Mucosa of rectum (tissue), 2 donors: ENCODE results near the gene USP15.

Experiments
- H3K27ac ChIP-seq, 2 donors: one replicate each; pipeline ENCODE4 v1.7.0; 2013; ENCODE audit warnings: inconsistent platforms in 2 of 2, low read depth in 2 of 2, low read length in 2 of 2
- H3K27me3 ChIP-seq, 2 donors: one replicate each; pipeline ENCODE4 v1.7.0; 2013; ENCODE audit warnings: low read length in 2 of 2; ENCODE audit not compliant: control insufficient read depth in 2 of 2, insufficient read depth in 2 of 2
- H3K36me3 ChIP-seq, 2 donors: one replicate each; pipeline ENCODE4 v1.7.0; 2013; ENCODE audit warnings: low read length in 2 of 2; ENCODE audit not compliant: control insufficient read depth in 2 of 2, insufficient read depth in 2 of 2
- H3K4me1 ChIP-seq, 2 donors: one replicate each; pipeline ENCODE4 v1.7.0; 2013; ENCODE audit warnings: low read length in 2 of 2, mild to moderate bottlenecking in 1 of 2; ENCODE audit not compliant: control insufficient read depth in 2 of 2, insufficient read depth in 2 of 2
- H3K4me3 ChIP-seq, 2 donors: one replicate each; pipeline ENCODE4 v1.7.0; 2013; ENCODE audit warnings: low read length in 2 of 2
- H3K9ac ChIP-seq, 2 donors: one replicate each; pipeline ENCODE4 v1.7.0; 2013; ENCODE audit warnings: low read length in 2 of 2, low read depth in 1 of 2, mild to moderate bottlenecking in 1 of 2
- H3K9me3 ChIP-seq, 2 donors: one replicate each; pipeline ENCODE4 v1.7.0; 2013; ENCODE audit warnings: low read length in 2 of 2; ENCODE audit not compliant: control insufficient read depth in 2 of 2
- donor health status: healthy.
- donor health status: Normal muscosa, but diverticular disease.

USP15 gene

GRCh38 chr12:62265511-62265910 is 5.3 kb downstream of the USP15 start:
- H3K9me3 ChIP-seq, result no peaks in the 10 kb centered on the region
- H3K27ac ChIP-seq, result no peak overlapping the region
- no peaks in the 10 kb centered on the region for H3K27me3 ChIP-seq
- no peak overlapping the region for H3K4me3 ChIP-seq
- H3K4me1 ChIP-seq, result peaks cover 7 to 18% of the 10 kb centered on the region in 2 donors
- H3K36me3 ChIP-seq, result no peaks in the 10 kb centered on the region
- no peak overlapping the region for H3K9ac ChIP-seq

- Histone ChIP-seq H3K4me1 (peaks cover 0 to 11% of the 10 kb centered on the region in 2 donors), H3K36me3 (no peaks in the 10 kb centered on the region), H3K27ac (no peak overlapping the region)
Observed at GRCh38 chr12:62267026-62267425, 6.8 kb downstream of the USP15 start.

GRCh38 chr12:62267480-62267879 is 7.3 kb downstream of the USP15 start:
- Histone ChIP-seq H3K4me1 (peaks cover 0 to 7% of the 10 kb centered on the region in 2 donors), H3K36me3 (no peaks in the 10 kb centered on the region), H3K9ac (no peak overlapping the region), H3K27me3 (no peaks in the 10 kb centered on the region), H3K9me3 (no peaks in the 10 kb centered on the region), H3K27ac (no peak overlapping the region), H3K4me3 (no peak overlapping the region)

More at GRCh38 chr12:62267026-62267425, 6.8 kb downstream of the USP15 start:
- Histone ChIP-seq H3K9ac (no peak overlapping the region), H3K4me3 (no peak overlapping the region), H3K27me3 (no peaks in the 10 kb centered on the region), H3K9me3 (no peaks in the 10 kb centered on the region)

- Histone ChIP-seq H3K9ac (no peak overlapping the region), H3K9me3 (no peaks in the 10 kb centered on the region), H3K4me1 (peaks cover 0 to 7% of the 10 kb centered on the region in 2 donors), H3K4me3 (no peak overlapping the region), H3K36me3 (no peaks in the 10 kb centered on the region), H3K27ac (no peak overlapping the region), H3K27me3 (no peaks in the 10 kb centered on the region)
Observed at GRCh38 chr12:62268956-62269355, 8.8 kb downstream of the USP15 start.

- H3K36me3 ChIP-seq, result no peaks in the 10 kb centered on the region
- H3K9me3 ChIP-seq, result no peaks in the 10 kb centered on the region
- H3K4me1 ChIP-seq, result peaks cover 0 to 7% of the 10 kb centered on the region in 2 donors
- H3K27ac ChIP-seq, result no peak overlapping the region
- no peak overlapping the region for H3K9ac ChIP-seq
- H3K27me3 ChIP-seq, result no peaks in the 10 kb centered on the region
- H3K4me3 ChIP-seq, result no peak overlapping the region
Observed at GRCh38 chr12:62269464-62270228, 9.4 kb downstream of the USP15 start.

- peaks cover 0 to 4% of the 10 kb centered on the region in 2 donors for H3K4me1 ChIP-seq
- no peaks in the 10 kb centered on the region for H3K9me3 ChIP-seq
- no peaks in the 10 kb centered on the region for H3K36me3 ChIP-seq
Observed at GRCh38 chr12:62270384-62270783, 10.2 kb downstream of the USP15 start.

GRCh38 chr12:62270872-62271271 is 10.7 kb downstream of the USP15 start:
- Histone ChIP-seq H3K9me3 (no peaks in the 10 kb centered on the region), H3K36me3 (no peaks in the 10 kb centered on the region), H3K9ac (no peak overlapping the region), H3K27ac (no peak overlapping the region), H3K27me3 (no peaks in the 10 kb centered on the region), H3K4me1 (peaks cover 0 to 4% of the 10 kb centered on the region in 2 donors), H3K4me3 (no peak overlapping the region)

More at GRCh38 chr12:62270384-62270783, 10.2 kb downstream of the USP15 start:
- H3K27me3 ChIP-seq, result no peaks in the 10 kb centered on the region
- H3K27ac ChIP-seq, result no peak overlapping the region
- no peak overlapping the region for H3K4me3 ChIP-seq
- no peak overlapping the region for H3K9ac ChIP-seq

- Histone ChIP-seq H3K4me1 (peaks cover 2 to 3% of the 10 kb centered on the region in 2 donors), H3K27ac (no peak overlapping the region)
Observed at GRCh38 chr12:62272936-62273552, 12.8 kb downstream of the USP15 start.

GRCh38 chr12:62273724-62274380 is 13.6 kb downstream of the USP15 start:
- peaks cover 2 to 3% of the 10 kb centered on the region in 2 donors for H3K4me1 ChIP-seq

More at GRCh38 chr12:62272936-62273552, 12.8 kb downstream of the USP15 start:
- Histone ChIP-seq H3K4me3 (no peak overlapping the region), H3K27me3 (no peaks in the 10 kb centered on the region), H3K9me3 (no peaks in the 10 kb centered on the region), H3K36me3 (no peaks in the 10 kb centered on the region), H3K9ac (no peak overlapping the region)

GRCh38 chr12:62278022-62278421 is 17.8 kb downstream of the USP15 start:
- H3K9ac ChIP-seq, result no peak overlapping the region
- no peak overlapping the region for H3K4me3 ChIP-seq
- H3K27me3 ChIP-seq, result no peaks in the 10 kb centered on the region
- H3K27ac ChIP-seq, result no peak overlapping the region
- no peaks in the 10 kb centered on the region for H3K9me3 ChIP-seq
- no peaks in the 10 kb centered on the region for H3K36me3 ChIP-seq
- peaks cover 0 to 3% of the 10 kb centered on the region in 2 donors for H3K4me1 ChIP-seq

More at GRCh38 chr12:62273724-62274380, 13.6 kb downstream of the USP15 start:
- Histone ChIP-seq H3K9ac (no peak overlapping the region), H3K27ac (no peak overlapping the region), H3K27me3 (no peaks in the 10 kb centered on the region), H3K4me3 (no peak overlapping the region), H3K36me3 (no peaks in the 10 kb centered on the region), H3K9me3 (no peaks in the 10 kb centered on the region)
